OCI-LY1 (cell line): ENCODE measurements around the gene PSMD2.

Experiments
- CTCF ChIP-seq: fragments of 200-600 bp; sonication (generic), shearing (Covaris generic); IDR thresholded peaks from 2 replicates; pipeline ENCODE4 v1.5.1; 2017; ENCODE audit warnings: mild to moderate bottlenecking, antibody characterized with exemption, low read length, moderate library complexity, mixed read lengths
- EZH2 ChIP-seq: fragments of 200-600 bp; sonication (generic), shearing (Covaris generic); IDR thresholded peaks from 2 replicates; pipeline ENCODE4 v1.8.0; 2017; ENCODE audit warnings: borderline replicate concordance, mixed run types, mild to moderate bottlenecking, antibody characterized with exemption, low read length, moderate library complexity, mixed read lengths

GRCh38 chr3:184351511-184352148 lies 52.6 kb downstream of the PSMD2 start:
- no peak for TF ChIP-seq CTCF
- TF ChIP-seq EZH2: no peak
